Measurements from ENCODE around the gene ACAD11.

- TF ChIP-seq CTCF (conservative IDR thresholded peaks at IDR 0.05; ENCODE audit: low read length) (no peak), EZH2phosphoT487 (IDR thresholded peaks at IDR 0.05; ENCODE audit: borderline replicate concordance, low read depth, low read length) (no peak)
These were observed 114.1 kb downstream of the ACAD11 start for GRCh38 chr3:132545471-132545870.

Data from OCI-LY7 (cell line).